HCT116 (cell line): ENCODE results near the gene BAD.

ENCODE experiments used
- CTCF ChIP-seq, 3 experiments: fragments of 200-600 bp in 1 of 3; sonication (generic) in 1 of 3; IDR thresholded peaks in 2 of 3; conservative IDR thresholded peaks in 1 of 3; 2 replicates each; pipeline ENCODE4 v1.5.1; 2012 to 2017; ENCODE audit warnings: low read depth in 2 of 3, low read length in 2 of 3, antibody characterized with exemption in 1 of 3, borderline replicate concordance in 1 of 3, control low read depth in 1 of 3, mild to moderate bottlenecking in 1 of 3, mixed read lengths in 1 of 3, mixed run types in 1 of 3, moderate library complexity in 1 of 3; ENCODE audit not compliant: insufficient read depth in 1 of 3
- EZH2phosphoT487 ChIP-seq: fragments of 200-600 bp; IDR thresholded peaks from 2 replicates; pipeline ENCODE4 v1.6.1; 2018; ENCODE audit warnings: antibody characterized with exemption, borderline replicate concordance
- POLR2A ChIP-seq: IDR thresholded peaks from 2 replicates; pipeline ENCODE4 v1.7.0; 2011; ENCODE audit warnings: borderline replicate concordance; ENCODE audit not compliant: insufficient read depth, insufficient read length; ENCODE audit errors: extremely low read depth
- POLR2AphosphoS5 ChIP-seq: IDR thresholded peaks from 2 replicates; pipeline ENCODE4 v1.6.1; 2011; ENCODE audit warnings: mild to moderate bottlenecking, low read depth, low read length, moderate library complexity
- RAD21 ChIP-seq: IDR thresholded peaks from 2 replicates; pipeline ENCODE4 v1.6.1; 2012; ENCODE audit warnings: low read depth, mild to moderate bottlenecking
- SP1 ChIP-seq: IDR thresholded peaks from 2 replicates; pipeline ENCODE4 v1.6.1; 2012; ENCODE audit warnings: low read depth
- TCF7L2 ChIP-seq: IDR thresholded peaks from 2 replicates; pipeline ENCODE4 v1.7.0; 2011; ENCODE audit warnings: borderline replicate concordance, inconsistent platforms; ENCODE audit not compliant: insufficient read depth, insufficient read length; ENCODE audit errors: extremely low read depth
- ZNF274 ChIP-seq: fragments of 200-500 bp; sonication (Bioruptor generic); IDR thresholded peaks from 2 replicates; pipeline ENCODE4 v1.6.1; 2014; ENCODE audit warnings: mild to moderate bottlenecking, low read depth, low read length, inconsistent platforms

DNA sequence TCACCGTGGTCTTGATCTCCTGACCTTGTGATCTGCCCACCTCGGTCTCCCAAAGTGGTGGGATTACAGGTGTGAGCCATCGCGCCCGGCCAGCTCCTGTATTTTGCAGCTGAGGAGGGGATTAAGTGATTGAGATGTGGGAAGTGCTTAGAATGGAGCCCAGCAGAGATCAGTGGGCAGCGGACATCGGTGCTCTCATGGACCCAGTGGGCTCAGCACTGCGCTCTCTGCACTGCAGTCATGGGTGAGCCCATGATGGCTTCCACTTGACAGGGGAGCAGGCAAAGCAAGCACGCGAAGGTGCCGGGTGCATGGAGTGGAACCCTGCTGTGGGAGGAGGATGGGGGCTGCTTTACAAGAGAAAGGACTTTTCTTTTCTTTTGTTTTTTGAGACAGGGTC is 46.4 kb upstream of the BAD start:
- TF ChIP-seq EZH2phosphoT487 (no peak), CTCF (IDR thresholded peaks at IDR 0.05 in 2 of 3, conservative IDR thresholded peaks at IDR 0.05 in 1 of 3; ENCODE audit: borderline replicate concordance in 1 of 3, insufficient read depth in 1 of 3, low read depth in 2 of 3, low read length in 2 of 3) (no peak), ZNF274 (no peak), POLR2AphosphoS5 (no peak), TCF7L2 (no peak), POLR2A (no peak), RAD21 (no peak), SP1 (no peak)
